ENCODE results near the gene DZIP3.

Gene DZIP3

GRCh38 chr3:108722724-108723123, 133.2 kb downstream of the DZIP3 start:
- H3K36me3 ChIP-seq (ENCODE audit: control insufficient read depth in 2 of 2, insufficient read depth in 2 of 2, low read length in 2 of 2) = no peaks in the 10 kb centered on the region

DNA sequence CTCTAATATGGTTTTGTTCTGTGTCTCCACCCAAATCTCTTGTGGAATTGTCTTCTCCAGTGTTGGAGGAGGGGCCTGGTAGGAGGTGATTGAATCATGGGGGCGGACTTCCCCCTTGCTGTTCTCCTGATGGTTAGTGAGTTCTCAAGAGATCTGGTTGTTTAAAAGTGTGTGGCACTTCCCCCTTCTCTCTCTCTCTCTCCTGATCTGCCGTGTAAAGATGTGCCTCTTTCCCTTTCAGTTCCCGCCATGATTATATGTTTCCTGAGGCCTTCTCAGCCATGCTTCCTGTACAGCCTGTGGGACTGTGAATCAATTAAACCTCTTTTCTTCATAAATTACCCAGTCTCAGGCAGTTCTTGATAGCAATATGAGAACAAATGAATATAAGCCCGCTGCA, 134.6 kb downstream of the DZIP3 start:
- H3K4me1 ChIP-seq (ENCODE audit: control insufficient read depth in 2 of 2, insufficient read depth in 2 of 2, low read length in 2 of 2) = no peaks in the 10 kb centered on the region
- H3K9me3 ChIP-seq (ENCODE audit: control insufficient read depth in 2 of 2, low read length in 2 of 2) = no peaks in the 10 kb centered on the region
- no peak overlapping the region for H3K4me3 ChIP-seq (ENCODE audit: low read length in 2 of 2)
- H3K27ac ChIP-seq (ENCODE audit: low read depth in 2 of 2, low read length in 2 of 2) = no peak overlapping the region
- H3K9ac ChIP-seq (ENCODE audit: low read depth in 1 of 2, low read length in 2 of 2) = no peak overlapping the region
- no peaks in the 10 kb centered on the region for H3K36me3 ChIP-seq (ENCODE audit: control insufficient read depth in 2 of 2, insufficient read depth in 2 of 2, low read length in 2 of 2)
- H3K27me3 ChIP-seq (ENCODE audit: control insufficient read depth in 2 of 2, insufficient read depth in 2 of 2, low read length in 2 of 2) = no peaks in the 10 kb centered on the region

More at GRCh38 chr3:108722724-108723123, 133.2 kb downstream of the DZIP3 start:
- Histone ChIP-seq H3K9ac (ENCODE audit: low read depth in 1 of 2, low read length in 2 of 2) (no peak overlapping the region), H3K9me3 (ENCODE audit: control insufficient read depth in 2 of 2, low read length in 2 of 2) (no peaks in the 10 kb centered on the region), H3K27me3 (ENCODE audit: control insufficient read depth in 2 of 2, insufficient read depth in 2 of 2, low read length in 2 of 2) (no peaks in the 10 kb centered on the region), H3K4me1 (ENCODE audit: control insufficient read depth in 2 of 2, insufficient read depth in 2 of 2, low read length in 2 of 2) (no peaks in the 10 kb centered on the region), H3K4me3 (ENCODE audit: low read length in 2 of 2) (no peak overlapping the region), H3K27ac (ENCODE audit: low read depth in 2 of 2, low read length in 2 of 2) (no peak overlapping the region)

DNA sequence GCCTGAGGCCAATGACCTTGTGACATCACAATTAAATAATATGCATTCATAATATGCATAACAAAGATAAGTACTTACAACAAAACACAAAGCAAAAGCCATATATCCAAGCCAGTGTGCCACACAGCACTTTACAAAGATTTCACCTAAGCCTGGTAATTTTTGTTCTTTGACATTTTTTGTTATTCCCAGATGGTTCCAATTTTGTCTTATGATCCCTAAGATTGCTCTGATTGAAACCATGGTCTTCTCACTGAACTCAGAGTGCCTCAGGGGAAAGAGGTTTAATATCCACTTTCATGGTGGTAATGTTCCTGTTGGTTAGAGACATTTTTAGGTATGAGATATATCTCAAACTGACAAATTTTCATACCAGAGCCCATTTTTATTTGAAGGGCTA, 138.6 kb downstream of the DZIP3 start:
- H3K27ac ChIP-seq (ENCODE audit: low read depth in 2 of 2, low read length in 2 of 2) = no peak overlapping the region
- no peak overlapping the region for H3K4me3 ChIP-seq (ENCODE audit: low read length in 2 of 2)
- H3K36me3 ChIP-seq (ENCODE audit: control insufficient read depth in 2 of 2, insufficient read depth in 2 of 2, low read length in 2 of 2) = no peaks in the 10 kb centered on the region
- no peaks in the 10 kb centered on the region for H3K27me3 ChIP-seq (ENCODE audit: control insufficient read depth in 2 of 2, insufficient read depth in 2 of 2, low read length in 2 of 2)
- no peaks in the 10 kb centered on the region for H3K4me1 ChIP-seq (ENCODE audit: control insufficient read depth in 2 of 2, insufficient read depth in 2 of 2, low read length in 2 of 2)
- H3K9me3 ChIP-seq (ENCODE audit: control insufficient read depth in 2 of 2, low read length in 2 of 2) = no peaks in the 10 kb centered on the region
- H3K9ac ChIP-seq (ENCODE audit: low read depth in 1 of 2, low read length in 2 of 2) = no peak overlapping the region

- Histone ChIP-seq H3K36me3 (ENCODE audit: control insufficient read depth in 2 of 2, insufficient read depth in 2 of 2, low read length in 2 of 2) (no peaks in the 10 kb centered on the region), H3K4me3 (ENCODE audit: low read length in 2 of 2) (no peak overlapping the region), H3K4me1 (ENCODE audit: control insufficient read depth in 2 of 2, insufficient read depth in 2 of 2, low read length in 2 of 2) (no peaks in the 10 kb centered on the region), H3K27ac (ENCODE audit: low read depth in 2 of 2, low read length in 2 of 2) (no peak overlapping the region), H3K9me3 (ENCODE audit: control insufficient read depth in 2 of 2, low read length in 2 of 2) (no peaks in the 10 kb centered on the region), H3K27me3 (ENCODE audit: control insufficient read depth in 2 of 2, insufficient read depth in 2 of 2, low read length in 2 of 2) (no peaks in the 10 kb centered on the region), H3K9ac (ENCODE audit: low read depth in 1 of 2, low read length in 2 of 2) (no peak overlapping the region)
Observed at GRCh38 chr3:108728934-108729333, 139.4 kb downstream of the DZIP3 start.

- Histone ChIP-seq H3K27me3 (ENCODE audit: control insufficient read depth in 2 of 2, insufficient read depth in 2 of 2, low read length in 2 of 2) (no peaks in the 10 kb centered on the region), H3K27ac (ENCODE audit: low read depth in 2 of 2, low read length in 2 of 2) (no peak overlapping the region), H3K9me3 (ENCODE audit: control insufficient read depth in 2 of 2, low read length in 2 of 2) (no peaks in the 10 kb centered on the region), H3K4me3 (ENCODE audit: low read length in 2 of 2) (no peak overlapping the region), H3K4me1 (ENCODE audit: control insufficient read depth in 2 of 2, insufficient read depth in 2 of 2, low read length in 2 of 2) (no peaks in the 10 kb centered on the region), H3K36me3 (ENCODE audit: control insufficient read depth in 2 of 2, insufficient read depth in 2 of 2, low read length in 2 of 2) (no peaks in the 10 kb centered on the region), H3K9ac (ENCODE audit: low read depth in 1 of 2, low read length in 2 of 2) (no peak overlapping the region)
Observed at GRCh38 chr3:108736821-108737220, 147.3 kb downstream of the DZIP3 start.

DNA sequence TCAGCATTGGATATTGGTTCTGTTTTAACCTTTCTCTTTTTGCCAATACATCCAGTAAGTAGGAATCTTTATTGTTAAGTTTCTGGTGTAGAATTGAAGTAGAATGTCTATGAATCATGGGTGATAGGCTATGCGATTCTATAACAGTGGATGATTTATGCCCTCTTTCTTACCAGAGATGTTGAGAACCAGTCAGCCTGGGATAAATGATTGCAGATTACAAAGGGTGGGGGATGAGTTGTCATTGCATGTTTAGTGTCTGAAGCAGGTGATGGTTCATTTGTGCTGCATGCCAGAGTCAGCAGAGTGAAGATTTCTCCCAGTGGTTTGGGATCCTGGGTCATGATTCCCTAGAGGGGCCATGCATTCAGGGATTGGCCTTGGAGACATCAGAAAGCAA, 153.4 kb downstream of the DZIP3 start:
- no peak overlapping the region for H3K4me3 ChIP-seq (ENCODE audit: low read length in 2 of 2)
- no peaks in the 10 kb centered on the region for H3K36me3 ChIP-seq (ENCODE audit: control insufficient read depth in 2 of 2, insufficient read depth in 2 of 2, low read length in 2 of 2)
- no peaks in the 10 kb centered on the region for H3K9me3 ChIP-seq (ENCODE audit: control insufficient read depth in 2 of 2, low read length in 2 of 2)
- no peaks in the 10 kb centered on the region for H3K4me1 ChIP-seq (ENCODE audit: control insufficient read depth in 2 of 2, insufficient read depth in 2 of 2, low read length in 2 of 2)
- H3K27me3 ChIP-seq (ENCODE audit: control insufficient read depth in 2 of 2, insufficient read depth in 2 of 2, low read length in 2 of 2) = no peaks in the 10 kb centered on the region
- H3K27ac ChIP-seq (ENCODE audit: low read depth in 2 of 2, low read length in 2 of 2) = no peak overlapping the region
- H3K9ac ChIP-seq (ENCODE audit: low read depth in 1 of 2, low read length in 2 of 2) = no peak overlapping the region

Measured in mucosa of rectum (tissue), 2 donors.